Sigmoid colon (tissue), 7 donors: ENCODE data around the gene GRHL1. TPM values are rescaled to one million over a fixed set of nuclear protein-coding genes. Genes with fewer than 3 reads are reported as not detected.

Experiments
- DNase-seq: peaks from one replicate; pipeline ENCODE4 v3.0.0-alpha.2; 2019
- H3K27ac ChIP-seq, 4 donors: fragments of 200-600 bp; sonication (generic); one replicate each; pipeline ENCODE4 v1.5.1; 2016 to 2019; ENCODE audit warnings: mild to moderate bottlenecking in 1 of 4
- H3K27me3 ChIP-seq, 3 donors: fragments of 200-600 bp; sonication (generic); one replicate each; pipeline ENCODE4 v1.5.1; 2019; ENCODE audit warnings: mild to moderate bottlenecking in 1 of 3
- H3K36me3 ChIP-seq, 4 donors: fragments of 200-600 bp; sonication (generic); one replicate each; pipeline ENCODE4 v1.5.1; 2016 to 2019
- H3K4me1 ChIP-seq, 4 donors: fragments of 200-600 bp; sonication (generic); one replicate each; pipeline ENCODE4 v1.5.1; 2017 to 2019
- H3K4me3 ChIP-seq, 4 donors: fragments of 200-600 bp; sonication (generic); one replicate each; pipeline ENCODE4 v1.5.1; 2017 to 2019; ENCODE audit warnings: mild to moderate bottlenecking in 2 of 4, moderate library complexity in 1 of 4
- H3K9me3 ChIP-seq, 4 donors: fragments of 200-600 bp in 3 of 4; sonication (generic) in 3 of 4; one replicate each; pipeline versions ENCODE4 v1.5.1 to v1.6.1; 2013 to 2019
- EP300 ChIP-seq, 4 donors: sonication (generic); formaldehyde crosslinking; IDR thresholded peaks; one replicate each; pipeline ENCODE4 v1.6.1; 2017; ENCODE audit warnings: antibody characterized with exemption in 4 of 4
- POLR2A ChIP-seq, 2 donors: fragments of 450-650 bp; IDR thresholded peaks; one replicate each; pipeline ENCODE4 v1.6.1; 2016; ENCODE audit warnings: antibody characterized with exemption in 2 of 2, mild to moderate bottlenecking in 2 of 2, moderate library complexity in 2 of 2
- POLR2AphosphoS5 ChIP-seq, 4 donors: sonication (generic); formaldehyde crosslinking; IDR thresholded peaks; one replicate each; pipeline ENCODE4 v1.6.1; 2017; ENCODE audit warnings: antibody characterized with exemption in 4 of 4
- WGBS, 2 donors: extraction: QIAGEN DNeasy Blood & Tissue Kit; methylation state at CpG; one replicate each; pipeline ENCODE4 v1.1.7; 2013; 5-methylcytosine and 5-hydroxymethylcytosine counted together
- intact Hi-C: fragments of 100-400 bp; cut with DNase I; formaldehyde crosslinking; loops from one replicate; pipeline ENCODE4 v1.15.1; 2023
- polyA plus RNA-seq, 3 donors: library from polyadenylated mRNA; stranded (reverse); fragments of 200-250 nt; gene quantifications; one replicate each; pipeline ENCODE4 v1.2.3, GENCODE V29; 2013
- total RNA-seq, 4 donors: library from RNA; depleted of rRNA; stranded (reverse); fragments of >200 nt; gene quantifications; one replicate each; pipeline ENCODE4 v1.1.0, GENCODE V29; 2016
- TF ChIP-seq, protein P1 (sequence below), 4 experiments: fragments of 450-650 bp in 3 of 4; fragments of 200-600 bp in 1 of 4; IDR thresholded peaks; one replicate each; pipeline ENCODE4 v1.5.1; 2016 to 2019; ENCODE audit warnings: antibody characterized with exemption in 4 of 4, mild to moderate bottlenecking in 3 of 4, moderate library complexity in 2 of 4
- donor health status: healthy with polysubstance abuse.
- donor health status: Bipolar disorder and iron deficiency.
- donor health status: healthy.

Gene GRHL1
- total RNA-seq (1 to 10 TPM; 1.4 to 4.2 (median 2.5) TPM), polyA plus RNA-seq (under 1 TPM; under 0.01 to 0.55 (median 0.46) TPM)

- intact Hi-C loops: loop anchor here (2.0 kb wide), 1 partner anchor 109 kb away; the partner anchor contains the start of gene TAF1B
- DNase-seq: peak; percentile 95
- peaks cover 0 to 3% (median 0%) of the 10 kb centered on the region in 3 donors for H3K27me3 ChIP-seq
- TF ChIP-seq POLR2AphosphoS5 (IDR thresholded peaks at IDR 0.05) (peak in 3 of 4 donors; percentile 26 to 51 (median 40)), EP300 (IDR thresholded peaks at IDR 0.05) (no peak), POLR2A (IDR thresholded peaks at IDR 0.05) (no peak)
- TF ChIP-seq, protein P1, sequence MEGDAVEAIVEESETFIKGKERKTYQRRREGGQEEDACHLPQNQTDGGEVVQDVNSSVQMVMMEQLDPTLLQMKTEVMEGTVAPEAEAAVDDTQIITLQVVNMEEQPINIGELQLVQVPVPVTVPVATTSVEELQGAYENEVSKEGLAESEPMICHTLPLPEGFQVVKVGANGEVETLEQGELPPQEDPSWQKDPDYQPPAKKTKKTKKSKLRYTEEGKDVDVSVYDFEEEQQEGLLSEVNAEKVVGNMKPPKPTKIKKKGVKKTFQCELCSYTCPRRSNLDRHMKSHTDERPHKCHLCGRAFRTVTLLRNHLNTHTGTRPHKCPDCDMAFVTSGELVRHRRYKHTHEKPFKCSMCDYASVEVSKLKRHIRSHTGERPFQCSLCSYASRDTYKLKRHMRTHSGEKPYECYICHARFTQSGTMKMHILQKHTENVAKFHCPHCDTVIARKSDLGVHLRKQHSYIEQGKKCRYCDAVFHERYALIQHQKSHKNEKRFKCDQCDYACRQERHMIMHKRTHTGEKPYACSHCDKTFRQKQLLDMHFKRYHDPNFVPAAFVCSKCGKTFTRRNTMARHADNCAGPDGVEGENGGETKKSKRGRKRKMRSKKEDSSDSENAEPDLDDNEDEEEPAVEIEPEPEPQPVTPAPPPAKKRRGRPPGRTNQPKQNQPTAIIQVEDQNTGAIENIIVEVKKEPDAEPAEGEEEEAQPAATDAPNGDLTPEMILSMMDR (IDR thresholded peaks at IDR 0.05): no peak
- 1% methylated on average over 111 of the region's 111 CpGs for WGBS, 2 donors
- H3K27ac ChIP-seq: peak within 1 kb of the TSS; percentile 73 to 84 (median 81)
- H3K4me3 ChIP-seq: peak within 1 kb of the TSS; percentile 66 to 87 (median 78)
- no peaks in the 10 kb centered on the region for H3K9me3 ChIP-seq
- H3K4me1 ChIP-seq: peaks cover 0 to 18% (median 10%) of the 10 kb centered on the region in 4 donors
- H3K36me3 ChIP-seq: no peaks in the 10 kb centered on the region
Measured at GRCh38 chr2:9951522-9952285, at the start of gene GRHL1. TSS of gene GRHL1 (plus strand) at chr2:9951693. CDS start at chr2:9951834, 141 bp downstream.

GRCh38 chr2:9905413-9905812 is 46.1 kb upstream of the GRHL1 start:
- H3K4me1 ChIP-seq: no peaks in the 10 kb centered on the region
- H3K4me3 ChIP-seq: no peak overlapping the region
- 24 to 69% methylated on average over 1 of the region's 1 CpG for WGBS, 2 donors
- peaks cover 0 to 11% (median 0%) of the 10 kb centered on the region in 4 donors for H3K36me3 ChIP-seq
- no peak for TF ChIP-seq POLR2A (IDR thresholded peaks at IDR 0.05)
- no peaks in the 10 kb centered on the region for H3K27me3 ChIP-seq
- no peak for DNase-seq
- intact Hi-C loops: no loop called here
- no peak overlapping the region for H3K27ac ChIP-seq
- H3K9me3 ChIP-seq: no peaks in the 10 kb centered on the region

DNA sequence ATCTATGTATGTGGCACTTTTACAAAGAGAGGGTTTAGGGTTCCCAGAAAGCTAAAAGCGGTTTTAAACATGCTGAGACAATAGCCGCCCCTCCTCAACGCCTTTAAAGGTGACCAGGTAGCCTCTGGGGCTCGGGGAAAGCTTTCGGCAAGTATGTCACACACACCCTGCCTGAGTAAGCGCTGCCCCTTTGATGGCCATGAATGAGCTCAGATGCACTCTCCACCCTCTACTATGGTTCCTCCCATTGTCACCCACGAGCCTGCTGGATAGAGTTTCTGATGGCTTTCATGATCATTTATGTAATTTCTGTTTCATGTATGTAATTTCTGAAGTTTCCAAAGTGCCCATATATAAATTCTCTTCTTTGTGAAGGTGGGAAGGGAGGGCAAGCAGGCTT is 44.1 kb upstream of the GRHL1 start:
- no peaks in the 10 kb centered on the region for H3K9me3 ChIP-seq
- DNase-seq: no peak
- H3K27ac ChIP-seq: no peak overlapping the region
- H3K36me3 ChIP-seq: peaks cover 0 to 11% (median 0%) of the 10 kb centered on the region in 4 donors
- WGBS, 2 donors: 96 to 98% methylated on average over 7 of the region's 7 CpGs
- intact Hi-C loops: no loop called here
- no peaks in the 10 kb centered on the region for H3K4me1 ChIP-seq
- H3K27me3 ChIP-seq: no peaks in the 10 kb centered on the region
- TF ChIP-seq POLR2AphosphoS5 (IDR thresholded peaks at IDR 0.05) (no peak), EP300 (IDR thresholded peaks at IDR 0.05) (no peak), POLR2A (IDR thresholded peaks at IDR 0.05) (no peak)
- TF ChIP-seq, protein P1 (IDR thresholded peaks at IDR 0.05): no peak
- no peak overlapping the region for H3K4me3 ChIP-seq

- 99 to 100% methylated on average over 1 of the region's 1 CpG for WGBS, 2 donors
- peaks cover 0 to 22% (median 0%) of the 10 kb centered on the region in 4 donors for H3K36me3 ChIP-seq
- intact Hi-C loops: no loop called here
- no peak for DNase-seq
- no peak overlapping the region for H3K4me3 ChIP-seq
- no peaks in the 10 kb centered on the region for H3K9me3 ChIP-seq
- H3K4me1 ChIP-seq: no peaks in the 10 kb centered on the region
- no peak overlapping the region for H3K27ac ChIP-seq
- TF ChIP-seq, protein P1 (IDR thresholded peaks at IDR 0.05): no peak
- TF ChIP-seq POLR2A (IDR thresholded peaks at IDR 0.05) (no peak), POLR2AphosphoS5 (IDR thresholded peaks at IDR 0.05) (no peak), EP300 (IDR thresholded peaks at IDR 0.05) (no peak)
- H3K27me3 ChIP-seq: no peaks in the 10 kb centered on the region
Measured at GRCh38 chr2:9908639-9909038, 42.9 kb upstream of the GRHL1 start.

- intact Hi-C loops: no loop called here
- no peaks in the 10 kb centered on the region for H3K27me3 ChIP-seq
- 84 to 86% methylated on average over 2 of the region's 2 CpGs for WGBS, 2 donors
- H3K4me1 ChIP-seq: no peaks in the 10 kb centered on the region
- H3K9me3 ChIP-seq: no peaks in the 10 kb centered on the region
- TF ChIP-seq POLR2AphosphoS5 (IDR thresholded peaks at IDR 0.05): no peak
- TF ChIP-seq EP300 (IDR thresholded peaks at IDR 0.05): no peak
- no peak for TF ChIP-seq POLR2A (IDR thresholded peaks at IDR 0.05)
- TF ChIP-seq, protein P1 (IDR thresholded peaks at IDR 0.05): no peak
- H3K27ac ChIP-seq: no peak overlapping the region
- peaks cover 0 to 26% (median 0%) of the 10 kb centered on the region in 4 donors for H3K36me3 ChIP-seq
- no peak for DNase-seq
- H3K4me3 ChIP-seq: no peak overlapping the region
Measured at GRCh38 chr2:9909106-9909505, 42.4 kb upstream of the GRHL1 start.
